H9 (cell line): ENCODE results near the gene SERPINB3. TPM values are rescaled to one million over a fixed set of nuclear protein-coding genes. Genes with fewer than 3 reads are reported as not detected.

Source experiments
- DNase-seq: peaks from one replicate; pipeline ENCODE4 v3.0.0-alpha.2; 2017
- H2AFZ ChIP-seq: one replicate; pipeline ENCODE4 v1.6.1; 2013; ENCODE audit warnings: mild to moderate bottlenecking, low read length, control low read depth, moderate library complexity
- H2AK5ac ChIP-seq: 2 replicates; pipeline ENCODE4 v1.6.1; 2013; ENCODE audit warnings: low read length, control low read depth, mixed read lengths; ENCODE audit not compliant: insufficient read length
- H2BK120ac ChIP-seq: one replicate; pipeline ENCODE4 v1.6.1; 2013; ENCODE audit warnings: low read depth, mild to moderate bottlenecking, low read length, control low read depth, inconsistent platforms; ENCODE audit not compliant: poor library complexity, severe bottlenecking
- H2BK12ac ChIP-seq: 2 replicates; pipeline ENCODE4 v1.6.1; 2013; ENCODE audit warnings: low read length, control low read depth, mixed read lengths, low read depth; ENCODE audit not compliant: insufficient read length
- H2BK15ac ChIP-seq: 2 replicates; pipeline ENCODE4 v1.6.1; 2013; ENCODE audit warnings: low read depth, low read length, control low read depth
- H2BK20ac ChIP-seq: one replicate; pipeline ENCODE4 v1.6.1; 2013; ENCODE audit warnings: low read depth, mild to moderate bottlenecking, low read length, control low read depth, inconsistent platforms; ENCODE audit not compliant: poor library complexity, severe bottlenecking
- H2BK5ac ChIP-seq: 2 replicates; pipeline ENCODE4 v1.6.1; 2013; ENCODE audit warnings: low read length, control low read depth, mixed read lengths; ENCODE audit not compliant: insufficient read length
- H3K14ac ChIP-seq: 2 replicates; pipeline ENCODE4 v1.6.1; 2013; ENCODE audit warnings: low read length, control low read depth; ENCODE audit not compliant: insufficient read depth
- H3K18ac ChIP-seq: 2 replicates; pipeline ENCODE4 v1.6.1; 2013; ENCODE audit warnings: low read depth, mild to moderate bottlenecking, mixed read lengths, low read length, control low read depth; ENCODE audit not compliant: insufficient read length
- H3K23ac ChIP-seq: 2 replicates; pipeline ENCODE4 v1.6.1; 2013; ENCODE audit warnings: low read length, control low read depth, mixed read lengths, low read depth; ENCODE audit not compliant: insufficient read length
- H3K23me2 ChIP-seq: 2 replicates; pipeline ENCODE4 v1.6.1; 2013; ENCODE audit warnings: low read depth, mild to moderate bottlenecking, mixed read lengths, low read length, control low read depth; ENCODE audit not compliant: insufficient read length, poor library complexity, severe bottlenecking
- H3K27ac ChIP-seq: 2 replicates; pipeline ENCODE4 v1.5.1; 2013; ENCODE audit warnings: low read length, control low read depth, mixed read lengths, low read depth; ENCODE audit not compliant: insufficient read length
- H3K27me3 ChIP-seq: 2 replicates; pipeline ENCODE4 v1.6.1; 2013; ENCODE audit warnings: low read length, control low read depth, inconsistent platforms; ENCODE audit not compliant: insufficient read depth
- H3K4ac ChIP-seq: 2 replicates; pipeline ENCODE4 v1.6.1; 2013; ENCODE audit warnings: low read depth, mild to moderate bottlenecking, control low read depth, inconsistent platforms, low read length, moderate library complexity
- H3K4me1 ChIP-seq: 2 replicates; pipeline ENCODE4 v1.6.1; 2013; ENCODE audit warnings: low read length, control low read depth, inconsistent platforms; ENCODE audit not compliant: insufficient read depth
- H3K4me2 ChIP-seq: 2 replicates; pipeline ENCODE4 v1.6.1; 2013; ENCODE audit warnings: low read length, control low read depth, mixed read lengths; ENCODE audit not compliant: insufficient read length, insufficient read depth
- H3K56ac ChIP-seq: 2 replicates; pipeline ENCODE4 v1.6.1; 2013; ENCODE audit warnings: low read depth, mild to moderate bottlenecking, mixed read lengths, low read length, control low read depth; ENCODE audit not compliant: insufficient read length
- H3K79me1 ChIP-seq: 2 replicates; pipeline ENCODE4 v1.6.1; 2013; ENCODE audit warnings: low read depth, mild to moderate bottlenecking, moderate library complexity, low read length, control low read depth, inconsistent platforms; ENCODE audit not compliant: insufficient read depth, poor library complexity, severe bottlenecking
- H3K79me2 ChIP-seq: 2 replicates; pipeline ENCODE4 v1.6.1; 2013; ENCODE audit warnings: low read length, control low read depth, inconsistent platforms; ENCODE audit not compliant: insufficient read depth
- H3K9ac ChIP-seq: 2 replicates; pipeline ENCODE4 v1.6.1; 2013; ENCODE audit warnings: low read length, control low read depth, mixed read lengths; ENCODE audit not compliant: insufficient read length; ENCODE audit errors: extremely low read depth
- H3K9me3 ChIP-seq: one replicate; pipeline ENCODE4 v1.6.1; 2013; ENCODE audit warnings: low read depth, low read length, inconsistent platforms; ENCODE audit not compliant: control insufficient read depth
- H3T11ph ChIP-seq: one replicate; pipeline ENCODE4 v1.6.1; 2013; ENCODE audit warnings: mild to moderate bottlenecking, low read length, control low read depth, inconsistent platforms
- H4K20me1 ChIP-seq: one replicate; pipeline ENCODE4 v1.6.1; 2013; ENCODE audit not compliant: control insufficient read depth, insufficient read length, insufficient read depth
- H4K5ac ChIP-seq: 2 replicates; pipeline ENCODE4 v1.6.1; 2013; ENCODE audit warnings: low read depth, mild to moderate bottlenecking, mixed read lengths, low read length, control low read depth; ENCODE audit not compliant: insufficient read length
- H4K8ac ChIP-seq: replicated peaks from 2 replicates; pipeline ENCODE4 v1.6.1; 2013; ENCODE audit warnings: low read length, control low read depth, mixed read lengths, low read depth; ENCODE audit not compliant: insufficient read length
- H4K91ac ChIP-seq: 2 replicates; pipeline ENCODE4 v1.6.1; 2013; ENCODE audit warnings: low read depth, mild to moderate bottlenecking, moderate library complexity, mixed read lengths, low read length, control low read depth; ENCODE audit not compliant: insufficient read length
- H3K27ac Mint-ChIP-seq, 3 experiments: 2 replicates in 2 of 3; 3 replicates in 1 of 3; pipeline ENCODE4 v1.8.0; 2020 to 2021; ENCODE audit warnings: mixed read lengths in 3 of 3, mild to moderate bottlenecking in 1 of 3, moderate library complexity in 1 of 3
- H3K27me3 Mint-ChIP-seq: 2 replicates; pipeline ENCODE4 v1.8.0; 2021; ENCODE audit warnings: low read depth, mild to moderate bottlenecking, moderate library complexity, mixed read lengths
- H3K36me3 Mint-ChIP-seq, 3 experiments: 2 replicates in 2 of 3; 3 replicates in 1 of 3; pipeline ENCODE4 v1.8.0; 2020 to 2021; ENCODE audit warnings: low read depth in 3 of 3, mixed read lengths in 3 of 3; ENCODE audit not compliant: insufficient read depth in 1 of 3
- H3K4me1 Mint-ChIP-seq, 2 experiments: 2 replicates each; pipeline ENCODE4 v1.8.0; 2020; ENCODE audit warnings: mixed read lengths in 2 of 2
- H3K4me3 Mint-ChIP-seq, 2 experiments: 2 replicates in 1 of 2; 3 replicates in 1 of 2; pipeline ENCODE4 v1.8.0; 2020 to 2021; ENCODE audit warnings: mild to moderate bottlenecking in 2 of 2, mixed read lengths in 2 of 2, moderate library complexity in 1 of 2
- H3K9me3 Mint-ChIP-seq, 2 experiments: 2 replicates in 1 of 2; 3 replicates in 1 of 2; pipeline ENCODE4 v1.8.0; 2020; ENCODE audit warnings: mild to moderate bottlenecking in 2 of 2, mixed read lengths in 2 of 2, moderate library complexity in 1 of 2
- WGBS: extraction: QIAGEN DNeasy Blood & Tissue Kit; methylation state at CpG from one replicate; pipeline ENCODE4 v1.1.7; 2013; ENCODE audit warnings: missing lambda C conversion rate, low lambda C conversion rate, mixed read lengths; ENCODE audit not compliant: insufficient read length; ENCODE audit errors: extremely low coverage; 5-methylcytosine and 5-hydroxymethylcytosine counted together
- total RNA-seq: library from RNA; stranded (reverse); gene quantifications from 2 replicates; pipeline ENCODE4 v1.2.1, GENCODE V29; 2021
- TF ChIP-seq, protein P1 (sequence below): fragments of 200-600 bp; sonication (generic); conservative IDR thresholded peaks from 3 replicates; pipeline ENCODE4 v1.8.0; 2021; ENCODE audit warnings: antibody characterized with exemption, mild to moderate bottlenecking

The SERPINB3 gene
- total RNA-seq, 1 experiment from 2014 or later: 1.7 TPM

DNA sequence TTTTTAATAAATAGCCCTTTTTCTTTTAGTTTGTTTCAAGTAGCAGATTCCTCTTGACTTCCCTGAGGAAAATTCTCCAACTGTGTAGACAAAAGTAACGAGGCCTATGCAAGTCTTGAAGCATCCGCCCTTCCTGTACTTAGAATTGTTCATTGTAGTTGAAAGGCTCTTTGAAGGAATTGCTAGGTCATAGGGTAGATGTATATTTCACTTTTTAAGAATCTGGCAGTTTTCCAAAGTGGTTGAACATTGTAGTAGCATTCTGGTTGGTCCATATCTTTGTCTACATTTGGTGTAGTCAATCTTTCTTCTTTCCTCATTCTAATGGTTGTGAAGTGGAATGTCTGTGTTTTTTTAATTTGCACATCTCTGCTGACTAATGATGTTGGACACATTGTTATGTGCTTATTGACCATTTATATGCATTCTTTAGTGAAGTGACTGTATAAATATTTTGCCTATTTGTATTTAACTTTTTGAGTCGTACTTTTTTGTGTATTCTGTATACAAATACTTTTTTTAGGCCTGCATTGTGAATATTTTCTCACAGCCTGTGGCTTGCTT lies 35.5 kb upstream of the SERPINB3 start:
- Histone ChIP-seq H3K23me2 (no peaks in the 10 kb centered on the region), H3K27ac (no peak overlapping the region), H4K91ac (no peak overlapping the region), H3K79me1 (no peaks in the 10 kb centered on the region), H3K4me1 (no peaks in the 10 kb centered on the region), H3K79me2 (no peaks in the 10 kb centered on the region), H3K4me2 (no peak overlapping the region), H3K27me3 (no peaks in the 10 kb centered on the region), H3K23ac (no peak overlapping the region), H3K56ac (no peak overlapping the region), H2AFZ (no peak overlapping the region), H3K18ac (no peak overlapping the region), H3K9me3 (no peaks in the 10 kb centered on the region), H2BK15ac (no peak overlapping the region), H2BK12ac (no peak overlapping the region), H3K4ac (no peak overlapping the region), H3K9ac (no peak overlapping the region), H2BK120ac (no peak overlapping the region), H4K20me1 (no peaks in the 10 kb centered on the region), H3T11ph (no peak overlapping the region), H2AK5ac (no peak overlapping the region), H4K5ac (no peak overlapping the region), H4K8ac (no peak overlapping the region), H3K14ac (no peak overlapping the region), H2BK20ac (no peak overlapping the region), H2BK5ac (no peak overlapping the region)
- no peak overlapping the region for H3K27ac Mint-ChIP-seq
- H3K4me1 Mint-ChIP-seq: no peaks in the 10 kb centered on the region
- no peak overlapping the region for H3K4me3 Mint-ChIP-seq
- no peak for DNase-seq
- H3K9me3 Mint-ChIP-seq: peaks cover 6 to 12% of the 10 kb centered on the region in 2 experiments
- H3K27me3 Mint-ChIP-seq: no peaks in the 10 kb centered on the region; the same call in 1 of the 2 replicates
- peaks cover 0 to 8% (median 0%) of the 10 kb centered on the region in 3 experiments; a peak in 3 of 7 replicates for H3K36me3 Mint-ChIP-seq
- TF ChIP-seq, protein P1, sequence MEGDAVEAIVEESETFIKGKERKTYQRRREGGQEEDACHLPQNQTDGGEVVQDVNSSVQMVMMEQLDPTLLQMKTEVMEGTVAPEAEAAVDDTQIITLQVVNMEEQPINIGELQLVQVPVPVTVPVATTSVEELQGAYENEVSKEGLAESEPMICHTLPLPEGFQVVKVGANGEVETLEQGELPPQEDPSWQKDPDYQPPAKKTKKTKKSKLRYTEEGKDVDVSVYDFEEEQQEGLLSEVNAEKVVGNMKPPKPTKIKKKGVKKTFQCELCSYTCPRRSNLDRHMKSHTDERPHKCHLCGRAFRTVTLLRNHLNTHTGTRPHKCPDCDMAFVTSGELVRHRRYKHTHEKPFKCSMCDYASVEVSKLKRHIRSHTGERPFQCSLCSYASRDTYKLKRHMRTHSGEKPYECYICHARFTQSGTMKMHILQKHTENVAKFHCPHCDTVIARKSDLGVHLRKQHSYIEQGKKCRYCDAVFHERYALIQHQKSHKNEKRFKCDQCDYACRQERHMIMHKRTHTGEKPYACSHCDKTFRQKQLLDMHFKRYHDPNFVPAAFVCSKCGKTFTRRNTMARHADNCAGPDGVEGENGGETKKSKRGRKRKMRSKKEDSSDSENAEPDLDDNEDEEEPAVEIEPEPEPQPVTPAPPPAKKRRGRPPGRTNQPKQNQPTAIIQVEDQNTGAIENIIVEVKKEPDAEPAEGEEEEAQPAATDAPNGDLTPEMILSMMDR: no peak
- WGBS: no CpG with 5 or more reads among the region's 3 CpGs
